ENCODE measurements around the gene LIMD2.

The LIMD2 gene

DNA sequence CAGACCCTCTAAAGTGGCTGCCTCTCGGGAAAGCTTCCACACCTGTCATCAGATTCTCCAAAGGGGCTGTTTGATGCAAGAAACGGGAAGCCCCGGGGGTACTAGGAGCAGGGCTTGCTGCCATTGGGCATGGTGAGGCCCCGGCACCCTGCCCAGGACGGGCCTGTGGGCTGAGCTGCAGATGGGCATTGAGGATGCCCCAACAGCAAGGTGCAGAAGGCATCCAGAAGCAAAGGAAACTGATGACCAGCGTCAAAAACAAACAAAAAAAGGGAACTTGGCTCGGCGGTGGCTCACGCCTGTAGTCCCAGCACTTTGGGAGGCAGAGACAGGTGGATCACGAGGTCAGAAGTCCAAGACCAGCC, 1.5 kb upstream of the LIMD2 start:
- TF ChIP-seq, protein P1, sequence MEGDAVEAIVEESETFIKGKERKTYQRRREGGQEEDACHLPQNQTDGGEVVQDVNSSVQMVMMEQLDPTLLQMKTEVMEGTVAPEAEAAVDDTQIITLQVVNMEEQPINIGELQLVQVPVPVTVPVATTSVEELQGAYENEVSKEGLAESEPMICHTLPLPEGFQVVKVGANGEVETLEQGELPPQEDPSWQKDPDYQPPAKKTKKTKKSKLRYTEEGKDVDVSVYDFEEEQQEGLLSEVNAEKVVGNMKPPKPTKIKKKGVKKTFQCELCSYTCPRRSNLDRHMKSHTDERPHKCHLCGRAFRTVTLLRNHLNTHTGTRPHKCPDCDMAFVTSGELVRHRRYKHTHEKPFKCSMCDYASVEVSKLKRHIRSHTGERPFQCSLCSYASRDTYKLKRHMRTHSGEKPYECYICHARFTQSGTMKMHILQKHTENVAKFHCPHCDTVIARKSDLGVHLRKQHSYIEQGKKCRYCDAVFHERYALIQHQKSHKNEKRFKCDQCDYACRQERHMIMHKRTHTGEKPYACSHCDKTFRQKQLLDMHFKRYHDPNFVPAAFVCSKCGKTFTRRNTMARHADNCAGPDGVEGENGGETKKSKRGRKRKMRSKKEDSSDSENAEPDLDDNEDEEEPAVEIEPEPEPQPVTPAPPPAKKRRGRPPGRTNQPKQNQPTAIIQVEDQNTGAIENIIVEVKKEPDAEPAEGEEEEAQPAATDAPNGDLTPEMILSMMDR (conservative IDR thresholded peaks at IDR 0.05; ENCODE audit: low read depth, low read length): no peak
- no peak for DNase-seq (ENCODE audit: low read depth)
- peak overlapping the region; percentile 37 for H3K4me3 ChIP-seq (ENCODE audit: low read depth, low read length)

DNA sequence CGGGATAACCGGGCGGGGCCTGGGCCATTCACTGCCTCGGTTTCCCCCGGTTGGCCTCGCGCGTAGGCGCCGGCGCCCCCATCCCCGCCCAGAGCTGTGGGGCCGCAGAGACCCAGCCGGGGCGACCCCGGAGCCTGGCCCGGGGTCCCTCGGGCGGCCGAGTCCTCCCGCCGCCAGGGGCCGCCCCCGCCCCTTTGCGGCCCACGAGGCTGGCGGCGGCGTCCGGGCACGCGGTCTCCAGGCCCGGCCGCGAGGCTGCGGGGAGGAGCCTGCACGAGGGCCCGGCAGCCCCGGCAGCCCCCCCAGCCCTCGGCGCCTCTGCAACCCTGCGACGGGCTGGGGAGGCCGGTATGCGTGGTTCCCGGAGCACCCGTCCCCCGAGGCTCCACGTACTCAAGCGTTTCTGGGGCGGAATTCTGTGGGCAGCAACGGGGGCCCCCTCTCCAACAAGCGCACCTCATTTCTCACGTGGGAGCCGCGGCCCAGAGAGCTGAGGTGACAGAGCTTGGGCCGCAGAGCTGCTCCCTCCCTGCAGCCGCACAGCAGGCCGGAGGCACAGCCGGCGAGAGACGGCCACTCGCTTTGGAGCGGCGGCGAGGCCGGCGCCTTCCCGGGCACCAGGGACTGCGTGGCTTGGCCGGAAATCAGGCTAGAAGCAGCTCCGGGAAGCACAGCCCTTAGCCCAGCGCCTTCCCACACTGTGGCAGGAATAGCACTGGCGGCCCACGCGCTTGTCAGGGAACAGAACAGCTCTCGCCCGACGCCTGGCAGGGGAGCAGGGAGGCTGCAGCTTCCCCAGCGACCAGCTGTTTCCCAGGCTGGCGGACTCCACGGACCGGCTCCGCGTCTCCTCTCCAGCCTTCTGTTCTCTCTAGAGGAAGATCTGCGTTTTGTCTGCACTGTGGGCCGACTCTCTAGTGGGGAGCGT, 867 bp upstream of the LIMD2 start:
- TF ChIP-seq, protein P1 (conservative IDR thresholded peaks at IDR 0.05; ENCODE audit: low read depth, low read length): peak; percentile 26
- peak; percentile 67 for DNase-seq (ENCODE audit: low read depth)
- H3K4me3 ChIP-seq (ENCODE audit: low read depth, low read length): peak overlapping the region; percentile 61

DNA sequence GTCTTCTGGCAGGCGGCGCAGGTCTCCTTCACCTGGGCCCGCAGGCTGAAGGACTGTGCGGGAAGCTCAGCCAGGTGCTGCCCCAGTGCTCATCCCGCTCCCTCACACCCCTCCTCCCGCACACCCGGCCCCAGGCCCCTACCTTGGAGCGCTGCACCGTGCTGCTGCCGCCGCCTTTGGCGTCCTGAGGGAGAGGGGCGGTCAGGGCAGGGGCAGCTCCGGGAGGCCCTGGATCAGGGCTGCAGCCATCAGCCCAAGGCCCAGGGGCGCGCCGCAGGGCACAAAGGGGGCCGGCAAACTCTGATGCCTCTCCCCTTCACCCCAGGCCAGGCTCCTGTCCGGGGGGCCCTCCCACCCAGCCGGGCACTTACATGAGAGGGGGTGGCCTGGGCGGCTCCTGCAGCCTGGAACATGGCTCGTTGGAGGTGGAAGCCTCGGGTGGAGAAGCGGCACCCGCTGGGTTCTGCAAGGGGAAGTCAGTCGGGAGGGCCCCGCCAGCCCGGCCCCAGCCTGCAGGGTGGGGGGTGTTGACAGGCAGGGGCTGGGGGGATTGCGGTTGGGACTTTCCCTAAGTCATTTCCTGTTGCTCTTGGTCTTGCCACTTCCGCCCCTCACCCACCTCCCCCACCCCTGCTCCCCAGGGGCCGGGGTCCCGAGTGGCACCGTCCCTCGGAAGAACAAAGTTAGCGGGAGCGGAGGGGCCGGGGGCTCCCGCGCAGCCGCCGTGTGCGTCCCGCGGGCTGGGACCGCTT, 863 bp downstream of the LIMD2 start:
- DNase-seq (ENCODE audit: low read depth): peak; percentile 67
- H3K4me3 ChIP-seq (ENCODE audit: low read depth, low read length): peak overlapping the region; percentile 61
- TF ChIP-seq, protein P1 (conservative IDR thresholded peaks at IDR 0.05; ENCODE audit: low read depth, low read length): no peak

DNA sequence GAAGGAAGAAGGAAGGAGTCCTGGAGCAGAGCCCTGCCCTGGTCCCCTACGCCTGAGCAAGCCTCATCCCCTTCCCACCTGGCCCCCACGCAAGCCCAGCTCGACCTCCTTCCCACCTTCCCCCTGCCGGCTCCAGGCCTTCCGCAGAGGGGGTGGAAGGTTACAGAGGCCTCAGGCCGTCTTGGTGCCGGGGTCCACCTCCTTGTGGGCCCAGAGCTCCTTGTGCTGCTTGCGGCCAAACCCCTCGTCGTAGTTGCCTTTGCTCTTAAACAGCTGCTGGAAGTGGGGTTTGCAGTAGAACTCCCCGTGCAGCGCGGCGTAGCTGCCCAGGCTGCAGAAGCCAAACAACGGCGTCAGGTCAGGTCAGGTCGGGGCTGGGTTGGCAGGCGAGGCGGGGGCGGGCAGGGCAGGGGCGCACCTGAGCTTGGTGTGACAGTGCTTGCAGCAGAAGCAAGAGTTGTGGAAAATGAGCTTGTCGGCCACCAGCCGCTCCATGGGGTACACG, 1.5 kb downstream of the LIMD2 start:
- H3K4me3 ChIP-seq (ENCODE audit: low read depth, low read length): peak overlapping the region; percentile 61

DNA sequence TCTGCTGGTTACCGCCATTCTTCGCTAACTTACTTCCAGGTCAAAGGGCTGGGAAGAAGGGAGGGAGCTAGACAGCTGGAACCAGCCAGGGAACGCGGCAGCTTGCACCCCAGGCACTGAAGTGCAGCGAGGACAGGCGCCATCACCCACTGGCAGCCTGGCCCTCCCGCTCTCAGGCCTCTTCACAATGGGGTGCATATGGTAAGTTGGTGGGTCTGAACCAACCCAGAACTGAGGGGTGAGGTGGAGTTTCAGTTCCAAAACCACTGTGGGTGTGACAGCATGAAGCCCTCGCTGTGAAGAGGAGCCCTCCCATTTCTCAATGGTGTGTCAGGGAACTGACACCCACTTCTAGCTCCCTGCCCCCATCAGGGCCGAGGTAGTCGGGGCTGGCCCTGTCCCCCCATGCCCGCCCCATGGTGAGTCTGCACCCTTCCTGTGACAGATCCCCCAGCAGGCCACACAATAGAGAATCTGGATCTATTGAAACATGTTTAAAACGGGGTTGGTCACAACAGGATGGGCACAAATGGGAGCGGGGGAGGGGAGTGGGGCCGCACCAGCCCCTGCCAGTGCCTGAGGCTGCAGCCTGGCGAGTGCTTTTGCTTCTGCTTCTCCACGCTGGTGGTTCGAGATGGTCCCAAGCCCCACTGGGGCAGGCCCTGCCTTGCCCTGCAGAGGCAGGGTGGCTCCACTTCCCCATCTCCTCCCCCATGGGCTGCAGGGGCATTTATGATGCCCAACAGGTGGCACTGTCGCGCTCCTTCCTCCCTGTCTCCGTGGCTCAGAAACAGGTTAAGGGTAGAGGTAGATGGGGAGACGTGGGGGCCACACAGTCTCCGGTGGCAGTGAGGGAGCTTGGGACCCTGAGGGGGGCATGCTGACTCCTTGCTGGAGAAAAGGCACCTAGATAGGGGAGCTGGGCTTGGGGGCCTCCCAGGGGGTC, 2.3 kb downstream of the LIMD2 start:
- TF ChIP-seq, protein P1 (conservative IDR thresholded peaks at IDR 0.05; ENCODE audit: low read depth, low read length): peak; percentile 66
- peak; percentile 47 for DNase-seq (ENCODE audit: low read depth)
- no peak overlapping the region for H3K4me3 ChIP-seq (ENCODE audit: low read depth, low read length)

More for the DNA sequence above, 1.5 kb downstream of the LIMD2 start:
- no peak for DNase-seq (ENCODE audit: low read depth)
- TF ChIP-seq, protein P1 (conservative IDR thresholded peaks at IDR 0.05; ENCODE audit: low read depth, low read length): no peak

DNA sequence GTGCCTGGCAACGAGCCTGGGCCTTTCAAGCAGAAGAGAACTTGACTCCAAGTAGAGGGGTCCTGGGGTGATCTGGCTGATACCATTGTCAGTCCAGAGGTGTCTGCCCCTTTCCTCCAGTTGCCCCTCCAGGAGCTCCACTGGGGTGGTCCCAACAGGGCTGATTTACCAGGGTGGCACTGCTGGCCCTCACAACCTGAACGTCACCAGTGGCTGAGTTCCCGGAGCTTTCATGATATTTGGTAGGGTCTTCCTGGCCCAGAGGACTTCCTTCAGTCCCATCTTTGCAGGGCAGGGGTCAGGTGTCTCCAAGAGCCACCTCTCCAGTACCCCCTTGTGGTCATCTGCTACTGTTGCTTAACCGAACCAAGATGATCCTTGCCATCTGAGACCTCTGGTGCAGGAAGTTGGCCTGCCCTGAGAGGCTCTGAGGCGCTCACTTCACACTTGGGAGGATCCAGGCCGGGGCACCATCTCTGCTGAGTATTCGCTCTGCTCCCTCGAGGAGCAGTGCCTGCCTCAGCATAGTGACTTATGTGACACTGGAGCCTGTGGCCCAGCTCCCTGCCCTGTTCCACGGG, 3.5 kb downstream of the LIMD2 start:
- no peak overlapping the region for H3K4me3 ChIP-seq (ENCODE audit: low read depth, low read length)
- DNase-seq (ENCODE audit: low read depth): peak; percentile 49
- TF ChIP-seq, protein P1 (conservative IDR thresholded peaks at IDR 0.05; ENCODE audit: low read depth, low read length): peak; percentile 56
